Heart left ventricle (tissue), 16 donors: ENCODE results near the gene RFX6. TPM values are rescaled to one million over a fixed set of nuclear protein-coding genes. Genes with fewer than 3 reads are reported as not detected.

Experiments used
- ATAC-seq, 4 donors: fragments of 200-7000 bp; cut with Tn5 transposase; one replicate each; pipeline ENCODE4 v1.9.1; 2020 to 2022; ENCODE audit warnings: moderate library complexity in 4 of 4, mild to moderate bottlenecking in 3 of 4, moderate number of reproducible peaks in 1 of 4
- DNase-seq, 5 donors: peaks; one replicate each; pipeline ENCODE4 v3.0.0-alpha.2; 2020
- H3K27ac ChIP-seq, 12 donors: fragments of 200-600 bp; sonication (generic) in 4 of 12; one replicate each; pipeline versions ENCODE4 v1.5.0 to v1.8.0; 2016 to 2022; ENCODE audit warnings: mild to moderate bottlenecking in 2 of 12
- H3K27me3 ChIP-seq, 9 donors: fragments of 200-600 bp; sonication (generic) in 2 of 9; one replicate each; pipeline versions ENCODE4 v1.5.1 to v1.8.0; 2016 to 2022; ENCODE audit warnings: mild to moderate bottlenecking in 3 of 9
- H3K36me3 ChIP-seq, 9 donors: fragments of 200-600 bp; sonication (generic) in 2 of 9; one replicate each; pipeline versions ENCODE4 v1.5.0 to v1.8.0; 2018 to 2022; ENCODE audit warnings: mild to moderate bottlenecking in 2 of 9
- H3K4me1 ChIP-seq, 12 donors: fragments of 200-600 bp; sonication (generic) in 4 of 12; one replicate each; pipeline versions ENCODE4 v1.5.0 to v1.8.0; 2016 to 2022; ENCODE audit warnings: mild to moderate bottlenecking in 3 of 12
- H3K4me3 ChIP-seq, 12 donors: fragments of 200-600 bp; sonication (generic) in 4 of 12; one replicate each; pipeline versions ENCODE4 v1.5.0 to v1.8.0; 2017 to 2022; ENCODE audit warnings: mild to moderate bottlenecking in 9 of 12, moderate library complexity in 4 of 12
- H3K9me3 ChIP-seq, 12 donors: fragments of 200-600 bp; sonication (generic) in 4 of 12; one replicate each; pipeline versions ENCODE4 v1.5.0 to v1.8.0; 2016 to 2022; ENCODE audit warnings: mild to moderate bottlenecking in 1 of 12
- POLR2A ChIP-seq, 2 donors: fragments of 450-650 bp; IDR thresholded peaks; one replicate each; pipeline ENCODE4 v1.6.1; 2017; ENCODE audit warnings: antibody characterized with exemption in 2 of 2, mild to moderate bottlenecking in 2 of 2, moderate library complexity in 2 of 2
- WGBS, 4 donors: extraction: QIAGEN DNeasy Blood & Tissue Kit in 2 of 4; methylation state at CpG; one replicate each; pipeline versions ENCODE4 v1.1.5 to v1.1.7; 2013 to 2018; 5-methylcytosine and 5-hydroxymethylcytosine counted together
- intact Hi-C, 10 donors: fragments of 100-400 bp; cut with DNase I; formaldehyde crosslinking; loops; one replicate each; pipeline versions ENCODE4 v1.11.1 to v1.14.2; 2022
- polyA plus RNA-seq, 2 donors: library from polyadenylated mRNA; stranded (reverse); fragments of 200-250 nt; gene quantifications; one replicate each; pipeline ENCODE4 v1.2.3, GENCODE V29; 2013
- total RNA-seq, 9 donors: library from RNA; depleted of rRNA in 2 of 9; stranded (reverse); fragments of >200 nt in 2 of 9; fragmentation: NEBNext Ultra II Directional in 3 of 9; extraction: Animal tissue kit (Norgen Biotek cat#: 25700) in 3 of 9; gene quantifications; one replicate each; pipeline versions ENCODE4 v1.1.0 to v1.2.4, GENCODE V29; 2016 to 2023
- TF ChIP-seq, protein P1 (sequence below), 12 donors: fragments of 200-600 bp; sonication (generic) in 4 of 12; IDR thresholded peaks; one replicate each; pipeline versions ENCODE4 v1.5.0 to v1.8.0; 2018 to 2022; ENCODE audit warnings: antibody characterized with exemption in 12 of 12, mild to moderate bottlenecking in 5 of 12
- donor health status: ischemic (EF 13 %, LVEDD 7.1; RV severe dilation, severe dysfunction).
- donor health status: healthy with polysubstance abuse.
- donor health status: DM: no; HTN: yes; CAD: no.
- donor health status: DM: no; HTN: no; CAD: no.
- donor health status: ischemic (EF 25% LVEDD 6.9; RV normal size, moderate dysfunction).
- donor health status: ischemic (EF 25% LVEDD 5.7; RV mildly dilated, moderate dysfunction).
- donor health status: healthy.
- donor health status: DM: yes; HTN: yes; CAD: no.
- donor health status: ischemic (EF 35%, LVEDD 5.7; RV mildly dilated, moderate dysfunction).
- donor health status: nonischemic (EF 11% LVEDD 7.7; RV severe dilation, severe dysfunction).
- donor health status: DM: yes; HTN: yes; CAD: no.
- donor health status: PGD.
- donor health status: ischemic (EF 29% LVEDD 5.4; RV normal size, mild dysfunction).
- donor health status: nonischemic (EF 23%, LVEDD 6.1; RV moderate dilation, normal function).

Gene RFX6
- total and polyA plus RNA-seq, 11 donors = not detected

DNA sequence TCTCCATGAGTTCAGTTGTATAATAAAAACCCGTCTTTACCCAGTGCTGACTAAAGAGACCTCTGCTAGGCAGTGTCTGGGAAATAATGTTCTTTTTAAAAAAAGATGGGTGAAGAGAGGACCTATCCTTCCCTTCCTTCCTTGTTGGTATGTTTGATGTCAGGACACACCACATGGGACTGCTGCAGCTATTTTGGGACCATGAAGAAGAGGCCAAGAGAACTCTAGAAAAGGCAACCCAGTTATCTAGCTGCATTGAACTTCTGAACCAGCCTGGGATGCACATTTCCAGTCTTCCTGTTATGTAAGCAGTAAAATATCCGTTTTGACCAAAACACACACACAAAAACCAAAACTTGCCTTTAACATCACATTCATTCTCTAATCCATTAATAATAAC is 77.3 kb downstream of the RFX6 start:
- Histone ChIP-seq H3K27ac (no peak overlapping the region), H3K36me3 (no peaks in the 10 kb centered on the region), H3K9me3 (no peaks in the 10 kb centered on the region), H3K4me3 (no peak overlapping the region), H3K27me3 (no peaks in the 10 kb centered on the region), H3K4me1 (no peaks in the 10 kb centered on the region)
- peak in 2 of 4 donors; percentile 38 to 54 for ATAC-seq
- 16 to 45% (median 33%) methylated on average over 2 of the region's 2 CpGs for WGBS, 4 donors
- TF ChIP-seq, protein P1, sequence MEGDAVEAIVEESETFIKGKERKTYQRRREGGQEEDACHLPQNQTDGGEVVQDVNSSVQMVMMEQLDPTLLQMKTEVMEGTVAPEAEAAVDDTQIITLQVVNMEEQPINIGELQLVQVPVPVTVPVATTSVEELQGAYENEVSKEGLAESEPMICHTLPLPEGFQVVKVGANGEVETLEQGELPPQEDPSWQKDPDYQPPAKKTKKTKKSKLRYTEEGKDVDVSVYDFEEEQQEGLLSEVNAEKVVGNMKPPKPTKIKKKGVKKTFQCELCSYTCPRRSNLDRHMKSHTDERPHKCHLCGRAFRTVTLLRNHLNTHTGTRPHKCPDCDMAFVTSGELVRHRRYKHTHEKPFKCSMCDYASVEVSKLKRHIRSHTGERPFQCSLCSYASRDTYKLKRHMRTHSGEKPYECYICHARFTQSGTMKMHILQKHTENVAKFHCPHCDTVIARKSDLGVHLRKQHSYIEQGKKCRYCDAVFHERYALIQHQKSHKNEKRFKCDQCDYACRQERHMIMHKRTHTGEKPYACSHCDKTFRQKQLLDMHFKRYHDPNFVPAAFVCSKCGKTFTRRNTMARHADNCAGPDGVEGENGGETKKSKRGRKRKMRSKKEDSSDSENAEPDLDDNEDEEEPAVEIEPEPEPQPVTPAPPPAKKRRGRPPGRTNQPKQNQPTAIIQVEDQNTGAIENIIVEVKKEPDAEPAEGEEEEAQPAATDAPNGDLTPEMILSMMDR (IDR thresholded peaks at IDR 0.05) = no peak
- TF ChIP-seq POLR2A (IDR thresholded peaks at IDR 0.05) = no peak
- DNase-seq = no peak
- intact Hi-C loops = no loop called here

DNA sequence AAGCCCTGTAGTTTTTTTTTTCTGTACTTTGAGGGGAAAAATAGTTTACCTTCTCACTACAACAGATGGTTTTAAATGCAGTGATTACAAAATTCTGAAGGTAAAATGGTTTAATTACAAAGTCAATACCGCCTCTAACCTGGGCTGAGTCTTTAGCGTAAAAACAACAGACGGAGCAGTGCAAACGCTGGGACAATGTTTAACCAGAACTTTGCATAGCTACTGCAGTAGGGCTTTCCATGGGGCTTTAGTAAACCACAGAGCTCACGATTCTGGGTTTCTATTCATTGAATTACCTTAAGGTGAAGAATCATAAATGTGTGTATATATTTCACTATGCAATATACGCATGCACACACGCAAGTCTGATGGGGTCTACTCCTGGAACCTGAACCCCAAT is 77.9 kb downstream of the RFX6 start:
- Histone ChIP-seq H3K4me1 (no peaks in the 10 kb centered on the region), H3K9me3 (no peaks in the 10 kb centered on the region), H3K27me3 (no peaks in the 10 kb centered on the region), H3K36me3 (no peaks in the 10 kb centered on the region), H3K27ac (no peak overlapping the region), H3K4me3 (no peak overlapping the region)
- TF ChIP-seq, protein P1 (IDR thresholded peaks at IDR 0.05) = no peak
- no peak for TF ChIP-seq POLR2A (IDR thresholded peaks at IDR 0.05)
- DNase-seq = no peak
- 74 to 84% (median 77%) methylated on average over 7 of the region's 7 CpGs for WGBS, 4 donors
- intact Hi-C loops = no loop called here
- no peak for ATAC-seq

DNA sequence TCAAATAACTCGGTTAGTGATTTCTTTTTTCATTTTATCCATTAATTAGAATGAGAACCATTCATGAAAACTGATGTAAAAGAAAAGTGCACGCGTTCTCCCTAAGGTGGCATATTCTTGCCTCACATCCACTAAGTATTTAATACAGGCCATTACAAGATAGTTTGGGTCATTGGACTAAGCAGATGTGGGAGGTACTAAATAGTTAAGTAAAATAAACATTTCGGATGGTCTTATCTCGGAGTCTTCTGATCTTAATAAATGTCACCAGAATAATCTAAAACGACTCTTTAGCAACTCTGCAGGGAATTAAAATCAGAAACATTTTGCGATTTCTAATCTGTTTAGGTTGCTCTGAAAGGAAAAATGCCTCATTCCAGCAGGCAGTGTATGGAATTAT is 78.7 kb downstream of the RFX6 start:
- WGBS, 4 donors = 50 to 58% (median 55%) methylated on average over 7 of the region's 7 CpGs
- H3K27ac ChIP-seq = no peak overlapping the region
- H3K27me3 ChIP-seq = no peaks in the 10 kb centered on the region
- intact Hi-C loops = no loop called here
- H3K36me3 ChIP-seq = no peaks in the 10 kb centered on the region
- no peak for ATAC-seq
- H3K4me1 ChIP-seq = no peaks in the 10 kb centered on the region
- H3K4me3 ChIP-seq = no peak overlapping the region
- no peak for TF ChIP-seq POLR2A (IDR thresholded peaks at IDR 0.05)
- TF ChIP-seq, protein P1 (IDR thresholded peaks at IDR 0.05) = no peak
- DNase-seq = no peak
- H3K9me3 ChIP-seq = no peaks in the 10 kb centered on the region

DNA sequence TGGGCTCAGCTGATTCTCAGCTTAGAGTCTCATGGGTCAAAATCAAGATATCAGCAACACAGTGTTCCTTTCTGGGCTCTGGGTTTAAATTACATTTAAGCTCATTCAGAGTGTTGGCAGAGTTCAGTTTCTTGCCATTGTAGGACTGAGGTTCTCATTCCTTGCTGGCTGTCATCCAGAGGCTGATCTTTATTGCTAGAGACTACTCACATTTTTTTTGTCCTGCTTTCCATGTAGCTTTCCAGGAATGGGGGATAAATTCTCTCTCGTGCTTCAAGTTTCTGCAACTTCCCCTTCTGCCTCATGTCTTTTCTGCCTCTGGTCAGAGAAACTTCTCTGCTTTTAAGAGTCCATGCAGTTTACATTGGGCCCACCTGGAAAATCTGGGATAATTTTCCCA is 86.9 kb downstream of the RFX6 start:
- TF ChIP-seq, protein P1 (IDR thresholded peaks at IDR 0.05) = no peak
- TF ChIP-seq POLR2A (IDR thresholded peaks at IDR 0.05) = no peak
- no peaks in the 10 kb centered on the region for H3K4me1 ChIP-seq
- peaks cover 0 to 2% (median 0%) of the 10 kb centered on the region in 9 donors for H3K27me3 ChIP-seq
- no peaks in the 10 kb centered on the region for H3K9me3 ChIP-seq
- H3K4me3 ChIP-seq = no peak overlapping the region
- intact Hi-C loops = loop anchor here in 4 of 10 donors (5.0 to 10.0 kb wide), 2 partner anchors 179 to 187 kb away; no protein-coding TSS in a partner anchor
- WGBS, 4 donors = 46 to 71% (median 52%) methylated on average over 1 of the region's 1 CpG
- ATAC-seq (no peak), DNase-seq (no peak)
- H3K36me3 ChIP-seq = no peaks in the 10 kb centered on the region
- no peak overlapping the region for H3K27ac ChIP-seq
